Bronchial epithelial cell (primary cell): ENCODE data around the gene MAGEA8. TPM values are rescaled to one million over a fixed set of nuclear protein-coding genes. Genes with fewer than 3 reads are reported as not detected.

ENCODE experiments used
- DNase-seq: peaks from one replicate; pipeline ENCODE4 v3.0.0-alpha.2; 2010; ENCODE audit warnings: low read depth
- FAIRE-seq: peaks from 2 replicates; lab custom pipeline; 2011; peaks lifted over from hg19 to GRCh38; lab: Jason Lieb, UNC
- H3K27me3 ChIP-seq: 2 replicates; pipeline ENCODE4 v1.5.1; 2011; ENCODE audit warnings: low read length; ENCODE audit not compliant: control insufficient read depth, insufficient read depth
- H3K36me3 ChIP-seq: 2 replicates; pipeline ENCODE4 v1.5.1; 2011; ENCODE audit warnings: low read length; ENCODE audit not compliant: control insufficient read depth, insufficient read depth
- H3K4me3 ChIP-seq: 2 replicates; pipeline ENCODE4 v1.5.1; 2011; ENCODE audit warnings: mild to moderate bottlenecking, low read depth, low read length, control low read depth
- total RNA-seq: library from RNA; depleted of rRNA; stranded (reverse); fragments of >200 nt; gene quantifications from 2 replicates; pipeline ENCODE4 v1.2.1, GENCODE V29; 2014
- TF ChIP-seq, protein P1 (sequence below): IDR thresholded peaks from 2 replicates; pipeline ENCODE4 v1.5.1; 2011; ENCODE audit warnings: mild to moderate bottlenecking, moderate library complexity, low read length, control low read depth, inconsistent platforms; ENCODE audit not compliant: insufficient read depth, severe bottlenecking

Gene MAGEA8
- total RNA-seq, 1 donor from 2014 or later: not detected

DNA sequence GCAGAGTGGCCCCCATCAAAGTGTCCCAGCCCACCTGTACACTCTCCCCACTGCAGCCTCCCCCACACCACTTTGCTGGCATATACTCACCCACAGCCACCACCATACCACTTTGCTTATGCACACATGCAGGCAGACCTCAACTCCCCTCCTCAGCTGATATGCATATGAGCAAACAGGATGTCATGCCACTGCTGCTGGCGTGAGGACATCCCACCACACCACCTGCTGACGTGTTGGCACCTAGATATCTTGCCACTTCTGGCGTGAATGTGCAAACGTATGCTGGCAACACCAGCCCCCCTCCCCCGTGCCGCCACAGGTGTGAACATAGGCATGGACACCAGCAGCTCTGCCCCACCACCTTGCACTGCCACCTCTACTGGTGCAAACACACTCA is 22.4 kb upstream of the MAGEA8 start:
- peak; percentile 18 for FAIRE-seq

DNA sequence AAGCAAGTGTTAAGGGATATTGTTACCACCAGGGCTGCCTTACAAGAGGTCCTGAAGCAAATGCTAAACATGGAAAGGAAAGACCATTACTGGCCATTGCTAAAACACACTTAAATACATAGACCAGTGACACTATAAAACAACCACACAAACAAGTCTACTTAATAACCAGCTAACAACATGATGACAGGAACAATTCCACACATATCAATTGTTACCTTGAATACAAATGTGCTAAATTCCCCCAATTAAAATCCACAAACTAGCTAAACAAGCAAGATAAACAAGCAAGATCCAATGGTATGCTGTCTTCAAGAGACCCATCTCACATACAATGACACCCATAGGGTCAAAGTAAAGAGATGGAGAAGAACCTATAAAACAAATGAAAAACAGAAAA is 20.5 kb upstream of the MAGEA8 start:
- TF ChIP-seq, protein P1, sequence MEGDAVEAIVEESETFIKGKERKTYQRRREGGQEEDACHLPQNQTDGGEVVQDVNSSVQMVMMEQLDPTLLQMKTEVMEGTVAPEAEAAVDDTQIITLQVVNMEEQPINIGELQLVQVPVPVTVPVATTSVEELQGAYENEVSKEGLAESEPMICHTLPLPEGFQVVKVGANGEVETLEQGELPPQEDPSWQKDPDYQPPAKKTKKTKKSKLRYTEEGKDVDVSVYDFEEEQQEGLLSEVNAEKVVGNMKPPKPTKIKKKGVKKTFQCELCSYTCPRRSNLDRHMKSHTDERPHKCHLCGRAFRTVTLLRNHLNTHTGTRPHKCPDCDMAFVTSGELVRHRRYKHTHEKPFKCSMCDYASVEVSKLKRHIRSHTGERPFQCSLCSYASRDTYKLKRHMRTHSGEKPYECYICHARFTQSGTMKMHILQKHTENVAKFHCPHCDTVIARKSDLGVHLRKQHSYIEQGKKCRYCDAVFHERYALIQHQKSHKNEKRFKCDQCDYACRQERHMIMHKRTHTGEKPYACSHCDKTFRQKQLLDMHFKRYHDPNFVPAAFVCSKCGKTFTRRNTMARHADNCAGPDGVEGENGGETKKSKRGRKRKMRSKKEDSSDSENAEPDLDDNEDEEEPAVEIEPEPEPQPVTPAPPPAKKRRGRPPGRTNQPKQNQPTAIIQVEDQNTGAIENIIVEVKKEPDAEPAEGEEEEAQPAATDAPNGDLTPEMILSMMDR: no peak
- no peaks in the 10 kb centered on the region for H3K36me3 ChIP-seq

More for the DNA sequence above, 22.4 kb upstream of the MAGEA8 start:
- H3K27me3 ChIP-seq: no peaks in the 10 kb centered on the region
- no peak overlapping the region for H3K4me3 ChIP-seq
- H3K36me3 ChIP-seq: no peaks in the 10 kb centered on the region
- TF ChIP-seq, protein P1: no peak
- DNase-seq: no peak

DNA sequence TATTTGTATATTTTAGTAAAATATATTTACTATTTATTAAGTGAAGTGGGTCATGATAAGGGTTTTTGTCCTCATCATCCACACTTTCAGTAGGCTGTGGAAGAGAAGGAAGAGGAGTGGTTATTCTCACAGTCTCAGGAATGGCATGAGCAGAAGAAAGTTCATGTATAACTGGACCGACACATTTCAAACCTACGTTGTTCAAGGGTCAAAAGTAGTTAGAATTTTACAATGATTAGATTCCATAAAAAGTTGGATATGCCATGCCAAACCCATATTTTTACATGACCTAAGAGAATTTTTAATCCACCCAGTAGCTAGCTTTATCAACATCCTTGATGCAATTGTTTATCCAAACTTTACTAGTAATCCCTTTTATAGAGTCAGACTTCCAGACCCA is 15.6 kb upstream of the MAGEA8 start:
- Histone ChIP-seq H3K27me3 (no peaks in the 10 kb centered on the region), H3K4me3 (no peak overlapping the region), H3K36me3 (no peaks in the 10 kb centered on the region)
- FAIRE-seq (no peak), DNase-seq (no peak)
- TF ChIP-seq, protein P1: no peak

More for the DNA sequence above, 20.5 kb upstream of the MAGEA8 start:
- DNase-seq: no peak
- no peaks in the 10 kb centered on the region for H3K27me3 ChIP-seq
- FAIRE-seq: no peak
- no peak overlapping the region for H3K4me3 ChIP-seq

- FAIRE-seq (no peak), DNase-seq (no peak)
- Histone ChIP-seq H3K4me3 (no peak overlapping the region), H3K36me3 (no peaks in the 10 kb centered on the region), H3K27me3 (no peaks in the 10 kb centered on the region)
- TF ChIP-seq, protein P1: no peak
Measured at GRCh38 chrX:149867488-149867887, 13.5 kb upstream of the MAGEA8 start.

GRCh38 chrX:149870840-149871239 is 10.1 kb upstream of the MAGEA8 start:
- Histone ChIP-seq H3K27me3 (no peaks in the 10 kb centered on the region), H3K36me3 (no peaks in the 10 kb centered on the region), H3K4me3 (no peak overlapping the region)
- TF ChIP-seq, protein P1: no peak
- FAIRE-seq (no peak), DNase-seq (no peak)

- TF ChIP-seq, protein P1: no peak
- FAIRE-seq: peak; percentile 18
- no peak overlapping the region for H3K4me3 ChIP-seq
Measured at GRCh38 chrX:149871433-149871832, 9.6 kb upstream of the MAGEA8 start.

More at GRCh38 chrX:149871433-149871832, 9.6 kb upstream of the MAGEA8 start:
- Histone ChIP-seq H3K27me3 (no peaks in the 10 kb centered on the region), H3K36me3 (no peaks in the 10 kb centered on the region)
- DNase-seq: no peak
